HepG2 (cell line): ENCODE results near the gene NEDD4. TPM values are rescaled to one million over a fixed set of nuclear protein-coding genes. Genes with fewer than 3 reads are reported as not detected.

Experiments
- ATAC-seq: fragments of 200-7000 bp; cut with Tn5 transposase; 3 replicates; pipeline ENCODE4 v1.9.1; 2020; ENCODE audit warnings: mild to moderate bottlenecking, moderate library complexity
- BruUV-seq: library from RNA; stranded (reverse); fragments of 400-500 nt; replicated peaks from 2 replicates; lab custom pipeline; 2021; lab: Mats Ljungman, UMichigan
- CTCF ChIA-PET: fragments of 300-600 bp; formaldehyde crosslinking; extraction: SDS; loops from one replicate; lab custom pipeline; 2021; ENCODE audit warnings: low total read pairs, inconsistent platforms, low intra/inter-chr PET ratio; lab: Yijun Ruan, JAX
- POLR2A ChIA-PET: fragments of 350-600 bp; sonication (Branson Sonifier 250); formaldehyde crosslinking; loops from one replicate; lab custom pipeline; 2020; ENCODE audit warnings: antibody characterized with exemption, inconsistent platforms; lab: Yijun Ruan, JAX
- DNase-seq: peaks from one replicate; pipeline ENCODE4 v3.0.0-alpha.2; 2015; ENCODE audit warnings: low spot score
- FAIRE-seq: peaks from 3 replicates; lab custom pipeline; 2011; peaks lifted over from hg19 to GRCh38; lab: Jason Lieb, UNC
- H2AFZ ChIP-seq: one replicate; pipeline ENCODE4 v1.6.1; 2011; ENCODE audit warnings: low read length, inconsistent platforms
- H3K27ac ChIP-seq: fragments of 300-600 bp; 3 replicates; pipeline ENCODE4 v1.8.0; 2011; ENCODE audit warnings: mixed run types, mild to moderate bottlenecking, mixed read lengths, low read length, inconsistent platforms; ENCODE audit not compliant: insufficient read depth; ENCODE audit errors: extremely low read length
- H3K27me3 ChIP-seq, 2 experiments: fragments of 200-600 bp in 1 of 2; 2 replicates in 1 of 2; 3 replicates in 1 of 2; pipeline versions ENCODE4 v1.6.0 to v1.8.0; 2011; ENCODE audit warnings: low read length in 2 of 2, mild to moderate bottlenecking in 2 of 2, moderate library complexity in 2 of 2, inconsistent platforms in 1 of 2; ENCODE audit not compliant: insufficient read depth in 2 of 2, control insufficient read depth in 1 of 2
- H3K36me3 ChIP-seq, 2 experiments: fragments of 200-600 bp in 1 of 2; replicated peaks in 1 of 2; 2 replicates in 1 of 2; 3 replicates in 1 of 2; pipeline versions ENCODE4 v1.5.1 to v1.8.0; 2011; ENCODE audit warnings: low read length in 2 of 2, inconsistent platforms in 1 of 2; ENCODE audit not compliant: insufficient read depth in 2 of 2, control insufficient read depth in 1 of 2
- H3K4me1 ChIP-seq: 2 replicates; pipeline ENCODE4 v1.5.1; 2012; ENCODE audit warnings: low read length, inconsistent platforms; ENCODE audit not compliant: insufficient read depth
- H3K4me2 ChIP-seq: 2 replicates; pipeline ENCODE4 v1.6.0; 2011; ENCODE audit warnings: low read depth, low read length, inconsistent platforms
- H3K4me3 ChIP-seq, 3 experiments: fragments of 200-600 bp in 1 of 3; sonication (generic), shearing (Covaris generic) in 1 of 3; replicated peaks in 1 of 3; 2 replicates each; pipeline ENCODE4 v1.5.1; 2011 to 2016; ENCODE audit warnings: low read length in 3 of 3, inconsistent platforms in 2 of 3, low read depth in 2 of 3, mild to moderate bottlenecking in 2 of 3, control low read depth in 1 of 3, mixed read lengths in 1 of 3; ENCODE audit not compliant: insufficient read depth in 1 of 3
- H3K79me2 ChIP-seq: one replicate; pipeline ENCODE4 v1.6.1; 2011; ENCODE audit warnings: low read length, inconsistent platforms; ENCODE audit not compliant: insufficient read depth
- H3K9ac ChIP-seq: 2 replicates; pipeline ENCODE4 v1.6.0; 2011; ENCODE audit warnings: mild to moderate bottlenecking, low read depth, low read length, inconsistent platforms; ENCODE audit not compliant: insufficient read depth
- H3K9me3 ChIP-seq: 2 replicates; pipeline ENCODE4 v1.5.1; 2012; ENCODE audit warnings: mild to moderate bottlenecking, low read length
- H4K20me1 ChIP-seq: 2 replicates; pipeline ENCODE4 v1.6.0; 2011; ENCODE audit warnings: inconsistent platforms, mild to moderate bottlenecking, low read length, moderate library complexity; ENCODE audit not compliant: insufficient read depth
- ATF1 ChIP-seq: IDR thresholded peaks from 2 replicates; pipeline ENCODE4 v1.6.1; 2016; ENCODE audit warnings: mild to moderate bottlenecking, control low read depth
- ATM ChIP-seq: fragments of 450-650 bp; IDR thresholded peaks from 2 replicates; pipeline ENCODE4 v1.7.1; 2017; ENCODE audit warnings: mild to moderate bottlenecking, borderline replicate concordance
- DPF2 ChIP-seq: sonication (generic); formaldehyde crosslinking; IDR thresholded peaks from 2 replicates; pipeline ENCODE4 v1.4.0; 2020; ENCODE audit warnings: mild to moderate bottlenecking, low read depth, missing genetic modification reagents, borderline replicate concordance
- ETV6 ChIP-seq: sonication (generic); formaldehyde crosslinking; conservative IDR thresholded peaks from 2 replicates; pipeline ENCODE4 v1.4.0; 2020; ENCODE audit warnings: missing genetic modification reagents
- FOXK1 ChIP-seq: sonication (generic); formaldehyde crosslinking; IDR thresholded peaks from 2 replicates; pipeline ENCODE4 v1.4.0; 2020; ENCODE audit warnings: low read depth, missing genetic modification reagents, borderline replicate concordance
- GATAD2A ChIP-seq: IDR thresholded peaks from 2 replicates; pipeline ENCODE4 v1.6.1; 2016
- IKZF5 ChIP-seq: IDR thresholded peaks from 2 replicates; pipeline ENCODE4 v1.6.1; 2018; ENCODE audit warnings: missing genetic modification reagents, mild to moderate bottlenecking, missing compliant biosample characterization
- NR2C2 ChIP-seq: sonication (generic); formaldehyde crosslinking; IDR thresholded peaks from 2 replicates; pipeline ENCODE4 v1.4.0; 2020; ENCODE audit warnings: missing genetic modification reagents, mild to moderate bottlenecking, moderate library complexity, borderline replicate concordance
- PBX3 ChIP-seq: sonication (generic); formaldehyde crosslinking; IDR thresholded peaks from 2 replicates; pipeline ENCODE4 v1.8.1; 2023; ENCODE audit warnings: missing genetic modification reagents, inconsistent platforms, borderline replicate concordance
- PHF21A ChIP-seq: sonication (generic); formaldehyde crosslinking; IDR thresholded peaks from 2 replicates; pipeline ENCODE4 v1.5.0; 2020; ENCODE audit warnings: mild to moderate bottlenecking, missing genetic modification reagents
- RORA ChIP-seq: sonication (generic); formaldehyde crosslinking; IDR thresholded peaks from 2 replicates; pipeline ENCODE4 v1.5.0; 2020; ENCODE audit warnings: mild to moderate bottlenecking, missing genetic modification reagents, moderate library complexity
- SP2 ChIP-seq: sonication (generic); formaldehyde crosslinking; IDR thresholded peaks from 2 replicates; pipeline ENCODE4 v1.5.1; 2020; ENCODE audit warnings: mild to moderate bottlenecking, missing genetic modification reagents
- ZNF33A ChIP-seq: sonication (generic); formaldehyde crosslinking; IDR thresholded peaks from 2 replicates; pipeline ENCODE4 v1.5.1; 2020; ENCODE audit warnings: missing genetic modification reagents, mild to moderate bottlenecking, moderate library complexity, borderline replicate concordance
- ZNF513 ChIP-seq: sonication (generic); formaldehyde crosslinking; conservative IDR thresholded peaks from 2 replicates; pipeline ENCODE4 v1.5.0; 2020; ENCODE audit warnings: missing genetic modification reagents
- ZNF546 ChIP-seq: sonication (generic); formaldehyde crosslinking; conservative IDR thresholded peaks from 2 replicates; pipeline ENCODE4 v1.8.1; 2023; ENCODE audit warnings: mild to moderate bottlenecking, missing genetic modification reagents
- ZNF883 ChIP-seq: sonication (generic); formaldehyde crosslinking; IDR thresholded peaks from 2 replicates; pipeline ENCODE4 v1.5.1; 2020; ENCODE audit warnings: mild to moderate bottlenecking, missing genetic modification reagents; ENCODE audit errors: not compliant biosample characterization
- WGBS: methylation state at CpG from one replicate; pipeline ENCODE4 v1.1.6; 2017; ENCODE audit warnings: low lambda C conversion rate; 5-methylcytosine and 5-hydroxymethylcytosine counted together
- in situ Hi-C: cut with HindIII; loops from 2 replicates; pipeline ENCODE4 v1.10.0; 2017; ENCODE audit warnings: low pct_unique_long_range_greater_than_20kb; ENCODE audit not compliant: extremely low pct_ligation_motif_present
- intact Hi-C: fragments of 100-400 bp; cut with micrococcal nuclease; formaldehyde crosslinking; loops from one replicate; pipeline ENCODE4 v1.10.0; 2022; ENCODE audit not compliant: unreplicated experiment
- polyA plus RNA-seq, 8 experiments: library from polyadenylated mRNA; depleted of rRNA in 3 of 8; stranded (reverse) in 7 of 8; unstranded in 1 of 8; fragments of >200 nt; fragmentation: Illumina TruSeq in 4 of 8; extraction: Trizol in 4 of 8; gene quantifications; 2 replicates each; pipeline versions ENCODE4 v1.2.1 to v1.2.3, GENCODE V29; 2011 to 2016; ENCODE audit warnings: low read depth in 4 of 8, missing spikeins in 1 of 8, mixed read lengths in 1 of 8; ENCODE audit not compliant: insufficient read depth in 1 of 8
- total RNA-seq, 5 experiments: library from RNA; depleted of rRNA; stranded (reverse); fragments of >200 nt; fragmentation: Illumina TruSeq; extraction: Trizol; gene quantifications; 2 replicates each; pipeline ENCODE4 v1.2.3, GENCODE V29; 2016; ENCODE audit warnings: low read depth in 1 of 5

Gene NEDD4
- total and polyA plus RNA-seq, 2 of the 13 experiments (the other 11 are each of a cell fraction or from before 2014, with no cell fraction given), result 10.4 to 13.0 TPM

- H3K4me1 ChIP-seq, result peaks cover 31% of the 10 kb centered on the region
- ATAC-seq (no peak), DNase-seq (no peak), FAIRE-seq (no peak)
- no peak overlapping the region for H3K4me3 ChIP-seq
- H3K36me3 ChIP-seq, result no peaks in the 10 kb centered on the region
- H3K9me3 ChIP-seq, result no peaks in the 10 kb centered on the region
- H3K79me2 ChIP-seq, result no peaks in the 10 kb centered on the region
- 93% methylated on average over 3 of the region's 3 CpGs for WGBS
- H3K9ac ChIP-seq, result no peak overlapping the region
- in situ Hi-C loops, result no loop called here
- H2AFZ ChIP-seq, result no peak overlapping the region
- H3K27ac ChIP-seq, result no peak overlapping the region
- CTCF ChIA-PET, result no interaction called here
- intact Hi-C loops, result no loop called here
- no peaks in the 10 kb centered on the region for H3K27me3 ChIP-seq
- POLR2A ChIA-PET, result no interaction called here
- no peaks in the 10 kb centered on the region for H4K20me1 ChIP-seq
- TF ChIP-seq ZNF883, result no peak
- no peak for TF ChIP-seq NR2C2 (CRISPR knock-in tag)
- no peak for TF ChIP-seq ZNF546 (CRISPR knock-in tag)
- no peak for TF ChIP-seq SP2 (CRISPR knock-in tag)
- no peak for TF ChIP-seq DPF2 (CRISPR knock-in tag)
- no peak for TF ChIP-seq ZNF33A (CRISPR knock-in tag)
- no peak for TF ChIP-seq ATF1 (CRISPR knock-in tag)
- TF ChIP-seq ETV6 (CRISPR knock-in tag), result no peak
- no peak for TF ChIP-seq RORA (CRISPR knock-in tag)
- TF ChIP-seq ATM, result no peak
- no peak for TF ChIP-seq PBX3 (CRISPR knock-in tag)
- TF ChIP-seq ZNF513 (CRISPR knock-in tag), result no peak
- no peak for TF ChIP-seq IKZF5
- no peak for TF ChIP-seq FOXK1 (CRISPR knock-in tag)
- no peak for TF ChIP-seq PHF21A (CRISPR knock-in tag)
- TF ChIP-seq GATAD2A (CRISPR knock-in tag), result no peak
- BruUV-seq, result no TSS peak
- no peak overlapping the region for H3K4me2 ChIP-seq
Observed at GRCh38 chr15:56038015-56038414, 44.6 kb upstream of the NEDD4 start.
